DOHH2 (cell line): ENCODE measurements around the gene USP6NL.

Source experiments
- H3F3A ChIP-seq: fragments of 200-600 bp; sonication (generic), shearing (Covaris generic); 2 replicates; pipeline ENCODE4 v1.6.0; 2016; ENCODE audit warnings: antibody characterized with exemption, mild to moderate bottlenecking; ENCODE audit not compliant: control insufficient read depth, insufficient read depth
- H3K27ac ChIP-seq: fragments of 200-600 bp; sonication (generic); 2 replicates; pipeline ENCODE4 v1.5.1; 2014; ENCODE audit warnings: low read depth, mild to moderate bottlenecking, low read length, moderate library complexity
- H3K27me3 ChIP-seq: fragments of 200-600 bp; sonication (generic); 2 replicates; pipeline ENCODE4 v1.6.1; 2014; ENCODE audit warnings: mild to moderate bottlenecking, low read length, mixed read lengths; ENCODE audit not compliant: control insufficient read depth
- H3K36me3 ChIP-seq: fragments of 200-600 bp; sonication (generic); 2 replicates; pipeline ENCODE4 v1.6.1; 2014; ENCODE audit warnings: mild to moderate bottlenecking, low read length, moderate library complexity, mixed read lengths; ENCODE audit not compliant: control insufficient read depth
- H3K4me1 ChIP-seq: fragments of 200-600 bp; sonication (generic); 2 replicates; pipeline ENCODE4 v1.6.1; 2014; ENCODE audit warnings: mild to moderate bottlenecking, low read length, mixed read lengths; ENCODE audit not compliant: control insufficient read depth
- H3K4me2 ChIP-seq: fragments of 200-600 bp; sonication (generic); 2 replicates; pipeline ENCODE4 v1.6.0; 2014; ENCODE audit warnings: mild to moderate bottlenecking, low read length, moderate library complexity
- H3K4me3 ChIP-seq: fragments of 200-600 bp; sonication (generic); 2 replicates; pipeline ENCODE4 v1.5.1; 2014; ENCODE audit warnings: mild to moderate bottlenecking, low read length, mixed read lengths
- H3K79me2 ChIP-seq: fragments of 200-600 bp; sonication (generic); 2 replicates; pipeline ENCODE4 v1.6.1; 2014; ENCODE audit warnings: mild to moderate bottlenecking, low read length, mixed read lengths; ENCODE audit not compliant: control insufficient read depth
- H3K9me2 ChIP-seq: fragments of 200-600 bp; sonication (generic); replicated peaks from 2 replicates; pipeline ENCODE4 v1.6.1; 2014; ENCODE audit warnings: mild to moderate bottlenecking, low read length, mixed read lengths; ENCODE audit not compliant: control insufficient read depth
- H3K9me3 ChIP-seq: fragments of 200-600 bp; sonication (generic); 2 replicates; pipeline ENCODE4 v1.6.1; 2014; ENCODE audit warnings: antibody characterized with exemption, low read length, mixed read lengths; ENCODE audit not compliant: control insufficient read depth, insufficient read depth
- H4K20me1 ChIP-seq: fragments of 200-600 bp; sonication (generic); 2 replicates; pipeline ENCODE4 v1.6.0; 2014; ENCODE audit warnings: low read depth, mild to moderate bottlenecking, antibody characterized with exemption, low read length, moderate library complexity; ENCODE audit not compliant: control insufficient read depth, insufficient read depth
- CTCF ChIP-seq: fragments of 200-600 bp; sonication (generic); IDR thresholded peaks from one replicate; pipeline ENCODE4 v1.5.1; 2014; ENCODE audit warnings: antibody characterized with exemption, mild to moderate bottlenecking, low read depth, low read length; ENCODE audit not compliant: poor library complexity, severe bottlenecking
- EZH2phosphoT487 ChIP-seq: fragments of 200-600 bp; sonication (generic); IDR thresholded peaks from 2 replicates; pipeline ENCODE4 v1.6.1; 2017; ENCODE audit warnings: borderline replicate concordance, mild to moderate bottlenecking, antibody characterized with exemption, low read length, moderate library complexity, mixed read lengths

The USP6NL gene

GRCh38 chr10:11444155-11444530 lies 167.3 kb downstream of the USP6NL start:
- H4K20me1 ChIP-seq, result no peaks in the 10 kb centered on the region
- no peak overlapping the region for H3K27ac ChIP-seq
- peaks cover 12% of the 10 kb centered on the region for H3F3A ChIP-seq
- H3K36me3 ChIP-seq, result no peaks in the 10 kb centered on the region
- H3K9me3 ChIP-seq, result no peaks in the 10 kb centered on the region
- H3K9me2 ChIP-seq, result no peaks in the 10 kb centered on the region
- no peaks in the 10 kb centered on the region for H3K79me2 ChIP-seq
- H3K4me1 ChIP-seq, result peaks cover 27% of the 10 kb centered on the region
- H3K27me3 ChIP-seq, result peaks cover 5% of the 10 kb centered on the region; the same call in 1 of the 2 replicates
- H3K4me2 ChIP-seq, result no peak overlapping the region
- TF ChIP-seq CTCF (no peak), EZH2phosphoT487 (no peak)
- no peak overlapping the region for H3K4me3 ChIP-seq

- Histone ChIP-seq H3F3A (peaks cover 7% of the 10 kb centered on the region), H3K27ac (no peak overlapping the region), H3K9me2 (no peaks in the 10 kb centered on the region), H3K27me3 (peaks cover 5% of the 10 kb centered on the region; the same call in 1 of the 2 replicates), H3K4me3 (no peak overlapping the region), H3K4me1 (peaks cover 22% of the 10 kb centered on the region), H3K36me3 (no peaks in the 10 kb centered on the region), H3K4me2 (no peak overlapping the region), H3K79me2 (no peaks in the 10 kb centered on the region), H3K9me3 (no peaks in the 10 kb centered on the region), H4K20me1 (no peaks in the 10 kb centered on the region)
- no peak for TF ChIP-seq EZH2phosphoT487
- no peak for TF ChIP-seq CTCF
Measured at GRCh38 chr10:11443468-11444154, 167.8 kb downstream of the USP6NL start.

- H3K4me2 ChIP-seq, result no peak overlapping the region
- peaks cover 5% of the 10 kb centered on the region; the same call in 1 of the 2 replicates for H3K27me3 ChIP-seq
- H3K36me3 ChIP-seq, result no peaks in the 10 kb centered on the region
Measured at GRCh38 chr10:11442001-11442773, 169.3 kb downstream of the USP6NL start.

More at GRCh38 chr10:11442001-11442773, 169.3 kb downstream of the USP6NL start:
- no peaks in the 10 kb centered on the region for H4K20me1 ChIP-seq
- no peaks in the 10 kb centered on the region for H3K79me2 ChIP-seq
- no peaks in the 10 kb centered on the region for H3F3A ChIP-seq
- H3K4me3 ChIP-seq, result no peak overlapping the region
- no peak overlapping the region for H3K27ac ChIP-seq
- no peak for TF ChIP-seq CTCF
- no peak for TF ChIP-seq EZH2phosphoT487
- no peaks in the 10 kb centered on the region for H3K9me3 ChIP-seq
- no peaks in the 10 kb centered on the region for H3K9me2 ChIP-seq
- peaks cover 8% of the 10 kb centered on the region for H3K4me1 ChIP-seq
